Cerebellar cortex (tissue), 1 donor: Measurements from ENCODE around the gene HSD17B2.
"Not testable (repeated sequence)": the region's sequence is repeated elsewhere in the genome, so short reads cannot be mapped to it uniquely, and the experiment has no call there.

Experiments used
- DNase-seq: peaks from one replicate; pipeline ENCODE4 v3.0.0-alpha.2; 2015; ENCODE audit warnings: low spot score

HSD17B2 gene

DNA sequence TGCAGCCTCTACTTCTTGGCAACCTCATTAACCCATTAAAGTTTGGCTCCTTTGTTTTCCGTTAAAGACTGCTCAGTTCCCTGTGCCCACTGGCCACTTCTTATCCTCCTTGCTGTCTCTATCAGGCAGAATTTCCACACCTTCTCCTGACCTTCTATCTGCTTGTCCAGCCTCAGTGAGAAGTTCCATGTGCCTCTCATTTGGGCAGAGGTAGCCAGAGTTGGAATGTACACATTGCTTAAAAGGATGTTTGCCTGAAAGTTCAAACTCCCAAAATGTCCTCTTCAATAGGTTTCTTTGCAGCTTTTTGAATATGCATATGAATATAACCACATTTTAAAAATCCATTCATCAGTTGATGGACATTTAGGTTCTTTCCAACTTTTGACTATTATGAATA lies 47.0 kb downstream of the HSD17B2 start:
- DNase-seq: no peak

DNA sequence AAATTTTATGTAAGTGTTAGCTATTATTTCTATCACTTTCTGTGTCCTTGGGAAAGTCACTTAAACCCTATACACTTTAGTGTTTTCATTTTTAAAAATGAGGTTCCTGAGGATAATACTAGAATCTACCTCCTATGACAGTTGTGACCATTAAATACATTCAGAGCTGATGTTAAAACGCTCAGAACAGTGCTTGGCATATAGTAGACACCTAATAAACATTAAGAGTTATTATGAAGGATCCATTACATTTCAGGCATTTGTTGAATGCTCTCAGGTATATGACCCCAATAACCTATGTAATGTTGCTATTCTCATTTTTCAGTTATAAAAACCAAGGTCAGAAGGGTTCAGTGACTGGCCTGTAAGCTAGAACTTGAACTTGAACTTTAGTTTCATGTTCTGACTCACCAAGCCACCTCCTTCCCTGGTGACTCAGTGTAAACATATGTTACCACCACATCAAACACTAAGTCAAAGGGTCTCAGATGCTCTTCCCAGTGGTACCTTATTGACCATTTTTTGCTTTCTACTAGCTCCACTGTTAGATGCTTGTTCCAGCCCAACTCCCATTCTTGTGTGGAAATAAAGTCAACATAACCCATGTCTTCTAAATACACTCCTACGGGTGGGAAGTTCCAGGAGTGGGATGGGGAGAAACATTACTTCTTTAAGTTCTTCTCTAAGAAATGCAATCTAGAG lies 47.6 kb downstream of the HSD17B2 start:
- DNase-seq: no peak

DNA sequence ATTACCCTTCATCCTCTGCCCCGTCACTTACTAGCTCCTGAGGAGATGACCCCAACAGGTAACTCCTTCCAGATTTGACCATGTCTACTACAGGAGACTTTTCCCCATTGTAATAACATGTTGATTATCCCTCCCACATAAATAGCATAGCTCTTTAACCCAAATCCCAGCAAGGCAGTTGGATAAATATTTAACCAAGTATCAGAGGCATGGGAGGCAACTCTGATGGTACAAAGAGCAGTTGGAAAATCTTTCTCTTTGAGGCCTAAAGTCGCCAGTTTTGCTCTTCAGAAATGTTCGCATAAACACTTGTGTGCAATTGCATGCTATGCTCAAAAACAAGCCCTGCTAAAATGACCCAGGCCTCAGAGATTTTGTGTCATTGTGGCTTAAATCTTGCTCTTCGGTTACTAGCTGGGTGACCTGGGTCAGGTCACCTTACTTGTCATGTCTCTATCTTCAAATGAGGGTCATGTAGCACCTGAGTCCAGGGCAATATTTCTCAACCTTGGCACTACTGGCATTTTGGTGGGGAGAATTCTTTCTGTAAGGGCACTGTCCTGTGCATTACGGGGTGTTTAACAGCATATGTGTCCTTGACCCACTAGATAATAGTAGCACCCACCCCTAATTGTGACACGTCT lies 48.8 kb downstream of the HSD17B2 start:
- DNase-seq: no peak

DNA sequence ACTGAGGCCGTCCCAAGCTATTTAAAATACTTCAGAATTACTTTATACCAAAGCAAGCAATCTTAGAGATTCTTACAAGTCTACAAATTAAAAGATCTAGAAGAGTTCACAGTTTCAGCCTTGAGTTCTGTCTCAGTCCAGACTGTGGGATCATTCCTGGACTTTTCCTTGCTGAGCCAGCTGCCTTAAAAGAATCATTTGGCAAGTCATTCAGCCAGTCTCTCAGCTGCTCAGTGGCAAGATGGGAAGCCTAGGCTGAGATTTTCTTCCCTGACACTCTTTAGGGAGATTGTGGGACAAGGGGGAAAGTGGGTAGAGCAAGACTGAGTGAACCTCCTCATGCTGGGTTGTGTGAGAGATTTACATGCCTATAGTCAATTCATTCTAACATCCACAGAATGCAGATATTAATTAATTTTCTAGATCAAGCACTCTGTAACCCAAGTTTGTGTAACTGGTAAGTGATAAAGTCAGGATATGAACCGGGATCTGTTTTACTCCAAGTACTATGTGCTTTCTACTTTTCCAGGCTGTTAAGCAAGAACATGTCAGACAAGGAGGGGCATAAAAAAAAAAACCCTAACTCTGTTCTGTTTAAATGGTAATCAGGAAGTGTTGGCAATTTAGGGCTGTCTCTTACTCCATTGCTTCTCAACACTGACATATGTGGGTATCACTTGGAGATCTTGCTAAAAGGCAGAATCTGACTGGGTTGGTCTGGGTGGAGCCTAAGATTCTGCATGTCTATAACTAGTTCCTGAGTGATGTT lies 50.1 kb downstream of the HSD17B2 start:
- DNase-seq: no peak

DNA sequence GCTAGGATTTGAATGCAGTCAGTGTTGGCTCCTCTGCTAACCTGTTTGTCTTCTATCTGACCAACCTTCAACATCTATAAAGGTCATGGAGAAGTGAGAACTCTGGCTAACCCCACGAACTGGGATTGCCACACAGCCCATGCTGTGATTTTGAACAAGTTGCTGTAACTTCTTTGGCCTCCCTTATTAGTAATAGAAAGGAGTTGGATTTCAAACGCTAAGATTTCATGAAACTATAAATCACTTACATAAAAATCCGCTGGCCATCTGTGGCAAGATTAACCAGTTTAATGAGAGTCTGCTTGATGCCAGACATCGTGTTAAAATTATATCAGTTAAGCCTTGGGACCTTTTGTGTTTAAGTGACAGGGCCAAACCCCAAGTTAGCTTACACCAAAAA lies 53.4 kb downstream of the HSD17B2 start:
- no peak for DNase-seq

DNA sequence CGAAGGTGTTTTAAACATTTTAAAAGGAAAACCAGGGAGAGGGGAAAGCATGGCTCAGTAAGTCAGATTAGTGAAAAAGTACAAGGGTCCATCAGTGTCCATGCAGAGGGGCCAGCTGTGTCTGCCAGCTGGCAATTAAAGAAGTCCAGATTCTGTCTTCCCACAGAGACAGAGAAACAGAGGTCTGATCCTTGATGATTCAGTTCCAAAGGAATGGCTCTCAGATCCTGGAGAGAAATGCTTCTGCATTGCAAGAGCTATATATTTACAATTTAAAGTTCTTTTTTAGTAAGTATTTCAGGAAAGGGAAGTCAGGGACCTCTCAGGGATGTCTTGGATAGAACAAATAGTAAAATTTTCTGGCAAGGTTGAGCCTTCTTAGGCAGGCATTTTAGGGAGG lies 56.2 kb downstream of the HSD17B2 start:
- DNase-seq: no peak

DNA sequence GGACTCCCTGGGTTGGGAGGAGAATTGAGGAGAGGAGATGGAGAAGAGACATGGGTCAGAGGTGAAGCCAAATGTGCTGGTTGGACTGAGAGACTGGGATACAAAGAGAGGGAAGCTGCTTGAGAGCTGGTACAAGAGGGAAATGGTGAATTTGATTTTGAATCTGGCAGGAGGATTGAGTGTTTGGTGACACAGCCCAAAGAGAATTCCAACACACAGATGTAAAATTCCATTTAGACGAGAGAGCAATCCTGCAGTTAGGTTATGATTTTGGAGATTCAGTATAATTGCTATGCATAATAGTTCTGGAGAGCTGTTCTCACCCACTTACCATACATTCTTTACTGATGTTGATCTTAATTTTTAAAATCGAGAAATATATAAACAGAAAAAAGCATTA lies 57.7 kb downstream of the HSD17B2 start:
- DNase-seq: no peak

DNA sequence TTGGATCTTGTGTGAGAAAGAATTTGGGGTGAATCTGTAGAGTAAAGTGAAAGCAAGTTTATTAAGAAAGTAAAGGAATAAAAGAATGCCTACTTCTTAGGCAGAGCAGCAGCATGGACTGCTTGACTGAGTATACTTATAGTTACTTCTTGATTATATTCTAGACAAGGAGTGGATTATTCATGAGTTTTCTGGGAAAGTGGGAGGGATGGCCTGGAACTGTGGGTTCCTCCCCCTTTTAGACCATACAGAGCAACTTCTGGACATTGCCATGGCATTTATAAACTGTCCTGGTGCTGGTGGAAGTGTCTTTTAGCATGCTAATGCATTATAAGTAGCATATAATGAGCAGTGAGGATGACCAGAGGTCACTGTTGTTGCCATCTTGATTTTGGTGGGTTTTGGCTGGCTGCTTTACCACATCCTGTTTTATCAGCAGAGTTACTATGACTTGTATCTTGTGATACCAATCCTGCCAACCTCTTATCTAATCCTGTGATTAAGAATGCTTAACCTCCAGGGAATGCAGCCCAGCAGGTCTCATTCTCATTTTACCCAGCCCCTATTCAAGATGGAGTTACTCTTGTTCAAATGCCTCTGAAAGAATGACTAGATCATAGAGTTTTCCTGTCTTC lies 58.7 kb downstream of the HSD17B2 start:
- DNase-seq: no peak

DNA sequence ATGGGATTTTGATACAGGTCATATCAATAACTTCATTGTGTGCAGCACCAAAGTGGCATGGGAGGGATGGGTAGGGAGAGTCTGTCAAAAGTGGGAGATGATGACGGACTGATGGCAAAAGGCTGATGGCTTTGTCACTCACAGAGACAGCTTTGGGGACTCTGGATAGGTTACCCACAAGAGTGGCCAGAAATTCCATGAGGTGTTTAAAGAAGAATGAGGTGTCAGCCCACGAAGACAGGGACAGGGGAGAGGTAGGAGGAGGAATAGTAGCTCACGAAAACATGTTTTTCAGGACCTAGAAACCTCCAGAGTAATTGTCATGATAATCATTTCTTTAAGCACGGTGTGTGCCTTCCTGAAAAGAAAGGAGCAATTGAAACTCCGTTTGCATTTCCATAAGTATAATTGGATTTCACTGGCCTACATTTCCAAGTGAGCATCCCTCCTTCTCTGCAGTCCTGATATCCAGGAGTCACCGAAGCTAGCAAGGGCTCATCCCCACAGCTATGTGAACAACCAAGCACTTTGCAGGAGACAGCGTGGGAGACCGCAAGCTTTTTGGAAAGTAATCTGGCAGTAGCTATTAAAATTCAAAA lies 60.0 kb downstream of the HSD17B2 start:
- DNase-seq: no peak

DNA sequence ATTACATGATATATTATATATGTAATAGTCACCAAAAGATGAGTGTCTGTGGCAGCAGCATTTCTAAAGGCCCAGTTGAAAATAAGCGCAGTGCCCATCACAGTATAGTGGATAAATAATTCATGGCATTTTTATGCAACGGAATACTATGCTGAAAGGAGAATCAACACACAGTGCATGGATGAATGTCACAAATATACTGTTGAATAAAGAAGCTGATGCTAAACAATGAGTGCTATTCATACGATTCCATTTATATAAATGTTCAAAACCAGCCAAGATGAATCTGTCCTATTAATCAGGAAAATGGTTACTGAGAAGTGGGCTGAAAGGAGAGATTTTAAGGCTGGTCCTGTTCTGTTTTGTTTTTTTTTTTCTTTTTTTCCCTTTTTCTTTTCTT lies 61.6 kb downstream of the HSD17B2 start:
- DNase-seq: no peak

DNA sequence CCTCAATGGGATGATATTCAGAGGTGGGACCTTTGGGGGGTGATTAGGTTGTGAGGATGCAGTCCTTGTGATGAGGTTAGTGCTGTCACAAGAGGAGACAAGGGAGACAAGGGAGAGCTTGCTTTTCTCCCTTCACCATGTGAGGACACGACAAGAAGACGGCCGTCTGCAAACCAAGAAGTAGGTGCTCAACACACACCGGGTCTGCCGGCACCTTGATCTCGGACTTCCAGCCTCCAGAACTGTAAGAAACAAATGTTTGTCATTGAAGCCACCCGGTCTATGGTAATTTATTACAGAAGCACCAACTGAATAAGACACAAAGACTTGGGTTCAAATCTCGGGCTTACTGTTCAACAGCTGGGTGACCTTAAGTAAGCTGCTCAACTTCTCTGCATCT lies 70.1 kb downstream of the HSD17B2 start:
- no peak for DNase-seq

DNA sequence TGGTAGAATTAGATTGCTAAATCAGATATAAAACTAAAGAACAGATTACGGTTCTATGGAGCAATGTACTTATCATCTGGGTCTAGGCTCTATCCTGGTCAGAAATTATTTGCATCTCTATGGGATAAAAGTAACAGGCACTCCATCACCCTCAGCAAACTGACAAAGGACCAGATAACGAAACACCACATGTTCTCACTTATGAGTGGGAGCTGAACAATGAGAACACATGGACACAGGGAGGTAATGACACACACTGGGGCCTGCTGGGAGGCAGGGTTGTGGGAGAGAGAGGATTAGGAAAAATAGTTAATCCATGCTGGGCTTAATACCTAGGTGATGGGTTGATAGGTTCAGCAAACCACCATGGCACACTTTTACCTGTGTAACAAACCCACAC lies 73.0 kb downstream of the HSD17B2 start:
- no peak for DNase-seq

DNA sequence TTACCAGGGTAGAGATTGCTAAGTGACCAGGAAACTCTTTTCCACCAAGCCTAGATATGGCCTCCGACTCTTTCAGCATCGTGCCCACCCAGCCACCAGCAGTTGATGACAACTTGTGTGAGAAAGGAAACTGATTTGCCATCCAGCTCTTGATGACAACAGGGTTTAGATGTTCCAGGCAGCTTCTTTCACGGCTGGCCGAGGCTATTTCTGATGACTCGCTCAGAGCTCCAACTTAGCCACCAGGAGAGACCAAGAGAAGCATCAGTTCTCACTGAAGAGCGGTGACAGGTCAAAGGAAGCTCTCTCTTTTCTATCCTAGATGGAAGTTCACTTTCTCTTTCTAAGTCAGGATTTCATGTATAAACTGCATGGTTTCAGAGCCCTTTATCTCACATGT lies 73.7 kb downstream of the HSD17B2 start:
- DNase-seq: no peak

DNA sequence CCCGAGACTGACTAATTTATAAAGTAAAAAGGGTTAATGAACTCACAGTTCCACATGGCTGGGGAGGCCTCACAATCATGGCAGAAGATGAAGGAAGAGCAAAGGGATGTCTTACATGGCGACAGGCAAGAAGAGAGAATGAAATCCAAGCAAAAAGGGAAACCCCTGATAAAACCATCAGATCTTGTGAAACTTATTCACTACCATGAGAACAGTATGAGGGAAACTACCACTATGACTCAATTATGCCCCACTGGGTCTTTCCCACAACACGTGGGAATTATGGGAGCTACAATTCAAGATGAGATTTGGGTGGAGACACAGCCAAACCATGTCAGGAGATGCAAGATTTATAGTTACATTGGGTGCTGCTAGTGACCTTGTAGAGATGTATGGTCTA lies 74.2 kb downstream of the HSD17B2 start:
- DNase-seq: not testable (repeated sequence)

DNA sequence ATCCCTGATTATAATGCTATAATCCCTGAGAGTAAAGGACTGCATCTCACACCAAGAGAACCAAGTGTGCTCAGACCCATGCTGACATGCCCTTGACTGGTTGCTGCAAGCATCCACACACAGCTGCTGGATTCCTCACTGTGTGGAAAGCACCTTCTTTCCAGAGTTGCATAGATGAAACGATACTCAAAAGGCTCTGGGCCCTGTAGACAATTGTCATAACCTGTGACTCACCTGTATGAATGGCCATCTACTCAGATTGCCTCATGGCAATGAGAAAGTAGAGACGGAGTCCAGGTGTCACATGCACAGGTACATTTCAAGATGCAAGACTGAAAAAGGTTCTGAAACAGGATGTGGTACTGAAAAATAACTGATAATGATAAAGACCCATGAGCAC lies 76.9 kb downstream of the HSD17B2 start:
- DNase-seq: no peak

DNA sequence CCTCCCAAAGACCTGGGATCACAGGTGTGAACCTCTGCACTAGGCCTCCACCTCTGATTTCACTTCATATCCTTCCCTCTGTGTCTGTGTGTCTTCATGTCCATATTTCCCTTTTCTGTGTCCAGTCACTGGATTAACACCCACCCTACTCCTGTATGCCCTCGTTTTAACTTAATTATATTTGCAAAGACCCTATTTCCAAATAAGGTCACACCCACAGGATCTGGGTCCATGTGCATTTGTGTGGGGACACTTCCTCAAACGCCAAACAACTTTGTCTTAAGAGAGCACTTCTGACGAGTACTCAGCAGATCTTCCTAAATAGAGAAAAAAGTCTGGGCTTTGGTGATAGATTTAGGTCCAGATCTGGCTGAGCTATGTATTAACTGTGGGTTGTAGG lies 78.7 kb downstream of the HSD17B2 start:
- DNase-seq: no peak

DNA sequence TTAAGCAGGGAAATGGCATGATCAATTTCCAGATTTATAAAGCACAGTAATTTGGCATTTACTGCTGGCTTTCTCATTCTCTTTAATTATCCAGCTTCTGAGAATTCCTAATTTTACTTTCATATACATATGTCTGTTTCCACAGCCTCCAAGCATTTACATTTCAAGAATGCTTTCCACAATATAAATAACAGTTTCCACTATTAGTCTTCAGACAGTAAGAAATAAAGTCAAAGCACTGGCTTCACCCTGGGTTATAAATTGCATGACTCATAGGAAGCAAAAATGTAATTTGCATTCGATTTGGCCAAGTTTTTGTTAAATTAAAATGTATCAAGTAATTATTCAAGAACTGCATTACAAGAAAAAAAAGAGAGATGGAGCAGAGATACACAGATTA lies 81.5 kb downstream of the HSD17B2 start:
- DNase-seq: no peak

DNA sequence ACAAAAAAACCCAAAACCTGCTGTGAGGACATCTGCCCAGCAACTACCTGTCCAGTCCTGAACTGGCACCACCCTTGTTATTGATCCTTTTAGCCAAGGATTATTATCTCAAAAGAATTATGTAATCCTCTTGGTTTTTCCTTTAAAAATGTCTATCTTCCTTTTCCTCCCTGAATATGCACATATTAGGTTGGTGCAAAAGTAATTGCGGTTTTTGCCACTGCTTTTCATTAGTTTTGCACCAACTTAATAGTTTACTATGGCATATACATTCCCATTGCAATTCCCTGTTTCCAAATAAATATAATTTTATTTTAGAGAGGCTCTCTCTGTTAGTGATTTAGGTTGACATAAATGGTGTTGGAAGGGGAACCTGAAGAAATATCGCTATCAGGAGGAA lies 83.7 kb downstream of the HSD17B2 start:
- no peak for DNase-seq

DNA sequence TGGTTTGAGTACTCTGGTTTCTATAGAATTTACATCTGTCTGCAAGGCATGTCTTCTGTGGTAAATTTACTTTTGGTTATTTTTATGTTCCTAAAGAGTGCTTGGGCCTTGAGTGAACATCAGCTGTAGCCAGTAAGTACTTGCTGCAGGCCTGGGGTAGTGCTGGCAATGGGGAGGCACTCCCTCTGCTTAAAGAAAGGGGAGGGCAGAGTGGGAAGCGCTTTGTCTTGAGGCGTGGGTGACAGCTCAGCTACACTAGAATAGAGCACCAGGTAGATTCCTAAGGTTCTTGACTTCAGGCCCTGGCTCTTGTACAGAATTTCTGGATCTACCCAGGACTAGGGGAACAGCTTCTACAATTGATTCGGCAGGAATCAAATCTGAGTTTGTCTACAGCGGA lies 84.4 kb downstream of the HSD17B2 start:
- DNase-seq: no peak

DNA sequence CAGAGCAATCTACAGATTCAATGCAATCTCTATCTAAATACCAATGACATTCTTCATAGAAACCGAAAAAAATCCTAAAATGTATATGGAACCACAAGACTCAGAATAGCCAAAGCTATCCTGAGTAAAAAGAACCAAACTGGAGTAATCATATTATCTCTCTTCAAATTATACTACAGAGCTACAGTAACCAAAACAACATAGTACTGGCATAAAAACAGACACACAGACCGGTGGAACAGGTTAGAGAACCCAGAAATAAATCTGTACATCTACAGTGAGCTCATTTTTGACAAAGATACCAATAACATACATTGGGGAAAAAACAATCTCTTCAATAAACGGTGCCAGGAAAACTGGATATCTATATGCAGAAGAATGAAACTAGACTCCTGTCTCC lies 89.6 kb downstream of the HSD17B2 start:
- no peak for DNase-seq

DNA sequence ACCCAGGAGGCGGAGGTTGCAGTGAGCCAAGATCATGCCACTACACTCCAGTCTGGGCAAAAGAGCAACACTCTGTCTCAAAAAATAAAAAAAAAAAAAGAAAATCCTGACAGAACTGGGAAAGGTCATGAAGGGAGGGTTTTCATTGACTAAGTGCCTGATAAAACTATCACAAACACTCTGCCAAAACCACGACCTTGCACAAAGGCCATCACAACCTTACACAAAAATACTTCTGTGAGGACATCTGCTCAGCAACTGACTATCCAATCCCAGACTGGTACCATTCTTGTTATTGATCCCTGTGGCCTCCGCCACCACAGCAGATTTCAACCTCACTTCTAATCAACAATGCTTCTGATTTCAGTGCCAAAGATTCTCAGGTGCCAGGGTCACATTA lies 94.8 kb downstream of the HSD17B2 start:
- DNase-seq: no peak

DNA sequence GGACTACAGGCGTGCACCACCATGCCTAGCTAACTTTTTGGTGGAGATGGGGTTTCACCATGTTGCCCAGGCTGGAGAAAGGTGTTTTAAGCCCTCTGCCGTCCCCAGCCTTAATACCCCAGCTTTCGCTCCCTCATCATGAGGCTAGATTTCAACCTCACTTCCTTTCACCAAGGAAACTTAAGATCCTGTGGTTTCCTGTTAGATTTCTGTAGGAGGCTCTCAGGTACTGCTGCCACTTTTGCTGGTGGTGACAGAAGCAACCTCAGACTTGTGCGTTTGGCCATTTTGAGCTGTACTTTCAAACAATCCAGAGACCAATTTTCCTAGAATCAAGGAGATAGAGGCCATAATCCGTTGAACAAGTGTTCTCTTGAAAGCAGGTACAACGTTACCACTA lies 98.7 kb downstream of the HSD17B2 start:
- no peak for DNase-seq

DNA sequence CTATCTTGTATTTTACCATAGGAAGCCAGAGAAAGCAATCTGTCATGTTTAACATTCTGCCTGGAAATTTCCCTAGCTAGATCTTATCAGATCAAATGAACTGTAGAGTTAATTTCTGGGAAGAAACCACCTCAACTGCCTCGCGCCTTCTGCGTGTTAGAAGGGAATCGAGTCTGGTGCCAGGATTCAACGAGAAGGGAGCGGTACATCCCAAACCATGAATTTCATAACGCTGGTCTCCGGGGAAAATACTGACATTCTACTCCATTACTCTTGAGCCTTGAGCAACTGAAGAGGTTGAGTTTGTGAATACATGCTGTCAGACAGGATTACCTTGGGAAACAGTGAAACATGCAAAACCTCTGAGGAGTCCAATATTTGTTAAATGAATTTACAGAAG lies 99.8 kb downstream of the HSD17B2 start:
- no peak for DNase-seq
